Stimulated activated CD4-positive, alpha-beta T cell treated with anti-CD3 and anti-CD28 coated beads, Interleukin-15, amount 100 ng/mL, for 1 hour (primary cell): ENCODE data around the gene FRMD4A.
"Not testable (repeated sequence)": the region's sequence is repeated elsewhere in the genome, so short reads cannot be mapped to it uniquely, and the experiment has no call there.

Experiments used
- DNase-seq, 2 donors: peaks; one replicate each; pipeline ENCODE4 v3.0.0-alpha.2; 2020; ENCODE audit warnings: low read depth in 1 of 2, low spot score in 1 of 2

Gene FRMD4A

GRCh38 chr10:14114791-14115190 is 215.9 kb downstream of the FRMD4A start:
- DNase-seq = no peak

- DNase-seq = no peak
These were observed 218.7 kb downstream of the FRMD4A start for GRCh38 chr10:14112056-14112455.

GRCh38 chr10:14111208-14111607 is 219.5 kb downstream of the FRMD4A start:
- DNase-seq = no peak

GRCh38 chr10:14106828-14107227 is 223.9 kb downstream of the FRMD4A start:
- DNase-seq = no peak

GRCh38 chr10:14102056-14102455 is 228.7 kb downstream of the FRMD4A start:
- no peak for DNase-seq

- DNase-seq = no peak
These were observed 230.8 kb downstream of the FRMD4A start for GRCh38 chr10:14099885-14100284.

- no peak for DNase-seq
These were observed 236.8 kb downstream of the FRMD4A start for GRCh38 chr10:14093730-14094484.

GRCh38 chr10:14092799-14093198 is 237.9 kb downstream of the FRMD4A start:
- no peak for DNase-seq

- no peak for DNase-seq
These were observed 241.0 kb downstream of the FRMD4A start for GRCh38 chr10:14089556-14090292.

- DNase-seq = no peak
These were observed 243.2 kb downstream of the FRMD4A start for GRCh38 chr10:14087566-14087965.

GRCh38 chr10:14086596-14086995 is 244.1 kb downstream of the FRMD4A start:
- no peak for DNase-seq

GRCh38 chr10:14084875-14085274 is 245.8 kb downstream of the FRMD4A start:
- no peak for DNase-seq

- no peak for DNase-seq
These were observed 249.9 kb downstream of the FRMD4A start for GRCh38 chr10:14080795-14081194.

GRCh38 chr10:14077430-14077829 is 253.3 kb downstream of the FRMD4A start:
- DNase-seq = no peak

GRCh38 chr10:14074062-14074884 is 256.5 kb downstream of the FRMD4A start:
- DNase-seq = no peak

GRCh38 chr10:14072541-14072940 is 258.2 kb downstream of the FRMD4A start:
- DNase-seq = no peak

- no peak for DNase-seq
These were observed 258.8 kb downstream of the FRMD4A start for GRCh38 chr10:14071956-14072355.

- DNase-seq = no peak
These were observed 262.0 kb downstream of the FRMD4A start for GRCh38 chr10:14068601-14069250.

- DNase-seq = not testable (repeated sequence)
These were observed 263.1 kb downstream of the FRMD4A start for GRCh38 chr10:14067638-14068037.

GRCh38 chr10:14066106-14066505 is 264.6 kb downstream of the FRMD4A start:
- no peak for DNase-seq
